Measurements from ENCODE around the gene GMEB2. TPM values are rescaled to one million over a fixed set of nuclear protein-coding genes. Genes with fewer than 3 reads are reported as not detected.

The GMEB2 gene
- total RNA-seq (2022; extraction: Qiagen RNA extraction; ENCODE audit: low read depth): 8.0 to 10.7 TPM (median 9.8 TPM) in 5 replicates

DNA sequence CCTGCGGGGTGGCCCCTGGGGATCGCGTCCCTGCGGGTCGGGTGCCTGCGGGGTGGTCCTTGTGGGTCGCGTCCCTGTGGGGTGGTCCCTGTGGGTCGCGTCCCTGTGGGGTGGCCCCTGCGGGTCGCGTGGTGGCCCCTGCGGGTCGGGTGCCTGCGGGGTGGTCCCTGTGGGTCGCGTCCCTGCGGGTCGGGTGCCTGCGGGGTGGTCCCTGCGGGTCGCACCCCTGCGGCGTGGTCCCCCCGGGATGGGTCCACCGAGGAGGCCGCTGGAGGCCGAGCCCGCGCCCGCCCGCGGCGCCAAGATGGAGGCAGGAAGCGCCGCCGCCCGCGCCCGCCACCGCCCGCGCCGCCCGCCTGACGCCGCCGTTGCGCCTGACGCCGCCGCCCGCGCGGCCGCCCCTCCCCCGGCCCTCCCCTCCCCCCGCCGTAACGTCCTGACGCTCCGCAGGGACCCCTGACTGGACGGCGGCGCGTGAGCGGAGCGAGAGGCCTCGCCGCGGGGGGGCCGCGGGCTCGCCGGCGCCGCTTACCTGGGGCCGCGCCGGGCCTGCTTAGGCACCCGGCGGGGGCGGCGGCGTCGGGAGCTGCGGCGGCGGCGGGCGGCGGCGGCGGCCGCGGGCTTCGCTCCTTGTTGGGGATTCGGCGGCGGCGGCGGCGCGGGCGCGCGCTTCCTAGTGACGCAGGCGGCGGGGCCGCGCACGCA, at the start of gene GMEB2:
Gene GMEB2 (minus strand): TSS at position 678 of the 705 bp plus-strand sequence. CDS start 7,704 bp downstream, outside the sequence.

GRCh38 chr20:63657937-63658748, 31.2 kb upstream of the GMEB2 start, which contains the start of gene RTEL1:
Gene RTEL1 (plus strand): TSS chr20:63658312. CDS start chr20:63659403, 1,091 bp downstream.

GRCh38 chr20:63653041-63653973, 26.4 kb upstream of the GMEB2 start, which contains the start of gene STMN3:
Gene STMN3 (minus strand): TSS chr20:63653424. CDS start chr20:63653345, 79 bp downstream.

DNA sequence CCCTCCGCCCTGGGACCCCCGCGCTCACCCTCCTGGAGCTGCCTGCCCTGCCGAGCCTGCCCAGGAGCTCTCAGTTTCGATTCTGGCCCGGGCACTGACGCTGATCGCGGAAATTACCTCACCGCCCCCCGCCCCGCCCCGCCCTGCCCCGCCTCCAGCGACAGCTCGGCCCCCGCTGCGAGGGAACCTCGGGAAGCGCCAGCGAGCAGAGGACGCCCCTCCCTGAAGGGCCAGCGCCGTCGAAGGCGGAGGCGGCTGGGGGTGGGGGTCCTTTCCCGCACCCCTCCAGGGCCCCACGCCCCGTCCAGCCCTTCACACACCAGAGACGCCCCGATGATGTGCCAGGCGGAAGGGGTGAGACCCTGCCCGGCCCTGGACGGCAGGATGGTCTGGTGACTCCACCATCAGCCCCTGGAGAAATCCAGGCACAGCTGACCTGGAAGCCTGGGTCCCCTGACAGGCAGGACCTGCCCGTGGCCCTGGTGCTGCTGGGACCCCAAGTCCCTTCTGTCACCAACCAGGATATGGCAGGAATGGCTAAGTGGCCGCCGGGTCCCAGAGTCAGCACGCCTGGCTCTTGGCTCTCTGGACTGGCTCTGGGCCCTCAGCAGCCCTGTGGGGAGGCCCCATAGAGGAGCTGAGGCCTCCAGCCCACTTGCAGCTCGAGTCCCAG, 52.6 kb downstream of the GMEB2 start, which contains the start of gene HELZ2:
Gene HELZ2 (minus strand): TSS at position 84 of the 673 bp plus-strand sequence. CDS start 1,854 bp downstream, outside the sequence.

GRCh38 chr20:63553933-63554290, 73.0 kb downstream of the GMEB2 start, which contains the start of gene FNDC11:
Gene FNDC11 (plus strand): TSS chr20:63554159. CDS start chr20:63555664, 1,505 bp downstream.

GRCh38 chr20:63547725-63548480, 79.0 kb downstream of the GMEB2 start, which contains the start of gene SRMS:
Gene SRMS (minus strand): TSS chr20:63547749. CDS start chr20:63547463, 286 bp downstream.

Other genes starting within 250 kb of the GMEB2 start
- 0.49 to 1.3 TPM (median 0.60 TPM) in 5 replicates for gene KCNQ2, start 154.4 kb downstream of the GMEB2 start, total RNA-seq (2022; extraction: Qiagen RNA extraction; ENCODE audit: low read depth)
- 134 to 157 TPM (median 155 TPM) in 5 replicates for gene EEF1A2, start 128.0 kb downstream of the GMEB2 start, total RNA-seq (2022; extraction: Qiagen RNA extraction; ENCODE audit: low read depth)
- gene PPDPF, start 106.3 kb downstream of the GMEB2 start, total RNA-seq (2022; extraction: Qiagen RNA extraction; ENCODE audit: low read depth): 281 to 345 TPM (median 335 TPM) in 5 replicates
- 1.8 to 3.3 TPM (median 2.4 TPM) in 5 replicates for gene PTK6, start 89.7 kb downstream of the GMEB2 start, total RNA-seq (2022; extraction: Qiagen RNA extraction; ENCODE audit: low read depth)
- not detected in 5 replicates for gene SRMS, start 79.4 kb downstream of the GMEB2 start, total RNA-seq (2022; extraction: Qiagen RNA extraction; ENCODE audit: low read depth)
- gene FNDC11, start 72.9 kb downstream of the GMEB2 start, total RNA-seq (2022; extraction: Qiagen RNA extraction; ENCODE audit: low read depth): 0.18 to 0.29 TPM (median 0.22 TPM) in 4 of 5 replicates, not detected in the other
- gene HELZ2, start 52.9 kb downstream of the GMEB2 start, total RNA-seq (2022; extraction: Qiagen RNA extraction; ENCODE audit: low read depth): 6.6 to 10.8 TPM (median 9.3 TPM) in 5 replicates
- 6.7 to 10.3 TPM (median 9.8 TPM) in 5 replicates for gene STMN3, start 26.3 kb upstream of the GMEB2 start, total RNA-seq (2022; extraction: Qiagen RNA extraction; ENCODE audit: low read depth)
- 3.7 to 7.4 TPM (median 5.8 TPM) in 5 replicates for gene RTEL1, start 31.2 kb upstream of the GMEB2 start, total RNA-seq (2022; extraction: Qiagen RNA extraction; ENCODE audit: low read depth)
- gene TNFRSF6B, start 69.6 kb upstream of the GMEB2 start, total RNA-seq (2022; extraction: Qiagen RNA extraction; ENCODE audit: low read depth): 0.46 to 1.2 TPM (median 0.60 TPM) in 5 replicates
- 26.6 to 39.0 TPM (median 32.9 TPM) in 5 replicates for gene ARFRP1, start 80.9 kb upstream of the GMEB2 start, total RNA-seq (2022; extraction: Qiagen RNA extraction; ENCODE audit: low read depth)
- 18.7 to 27.3 TPM (median 26.3 TPM) in 5 replicates for gene ZGPAT, start 80.9 kb upstream of the GMEB2 start, total RNA-seq (2022; extraction: Qiagen RNA extraction; ENCODE audit: low read depth)
- gene LIME1, start 109.6 kb upstream of the GMEB2 start, total RNA-seq (2022; extraction: Qiagen RNA extraction; ENCODE audit: low read depth): 3.3 to 10.2 TPM (median 8.5 TPM) in 5 replicates
- 57.0 to 107 TPM (median 91.7 TPM) in 5 replicates for gene SLC2A4RG, start 112.7 kb upstream of the GMEB2 start, total RNA-seq (2022; extraction: Qiagen RNA extraction; ENCODE audit: low read depth)
- 0.46 to 0.96 TPM (median 0.71 TPM) in 5 replicates for gene ZBTB46, start 204.2 kb upstream of the GMEB2 start, total RNA-seq (2022; extraction: Qiagen RNA extraction; ENCODE audit: low read depth)
- gene ABHD16B, start 234.4 kb upstream of the GMEB2 start, total RNA-seq (2022; extraction: Qiagen RNA extraction; ENCODE audit: low read depth): not detected in 5 replicates
- 119 to 131 TPM (median 126 TPM) in 5 replicates for gene TPD52L2, start 238.2 kb upstream of the GMEB2 start, total RNA-seq (2022; extraction: Qiagen RNA extraction; ENCODE audit: low read depth)